GM06990 (cell line): ENCODE measurements around the gene PFN3.

ENCODE experiments used
- DNase-seq: peaks from one replicate; pipeline ENCODE4 v3.0.0-alpha.2; 2011; ENCODE audit not compliant: insufficient read length; ENCODE audit errors: extremely low read depth
- H3K27me3 ChIP-seq: replicated peaks from 2 replicates; pipeline ENCODE4 v1.6.0; 2011; ENCODE audit warnings: low read length; ENCODE audit not compliant: control insufficient read depth, insufficient read depth
- H3K36me3 ChIP-seq: 2 replicates; pipeline ENCODE4 v1.5.1; 2011; ENCODE audit warnings: low read length; ENCODE audit not compliant: control insufficient read depth, insufficient read depth
- H3K4me3 ChIP-seq: replicated peaks from 2 replicates; pipeline ENCODE4 v1.5.1; 2011; ENCODE audit warnings: low read depth, mild to moderate bottlenecking, control low read depth, low read length
- CTCF ChIP-seq: IDR thresholded peaks from 2 replicates; pipeline ENCODE4 v1.5.1; 2011; ENCODE audit warnings: low read length, control low read depth, mild to moderate bottlenecking, inconsistent platforms; ENCODE audit not compliant: insufficient read depth, poor library complexity, severe bottlenecking

The PFN3 gene

DNA sequence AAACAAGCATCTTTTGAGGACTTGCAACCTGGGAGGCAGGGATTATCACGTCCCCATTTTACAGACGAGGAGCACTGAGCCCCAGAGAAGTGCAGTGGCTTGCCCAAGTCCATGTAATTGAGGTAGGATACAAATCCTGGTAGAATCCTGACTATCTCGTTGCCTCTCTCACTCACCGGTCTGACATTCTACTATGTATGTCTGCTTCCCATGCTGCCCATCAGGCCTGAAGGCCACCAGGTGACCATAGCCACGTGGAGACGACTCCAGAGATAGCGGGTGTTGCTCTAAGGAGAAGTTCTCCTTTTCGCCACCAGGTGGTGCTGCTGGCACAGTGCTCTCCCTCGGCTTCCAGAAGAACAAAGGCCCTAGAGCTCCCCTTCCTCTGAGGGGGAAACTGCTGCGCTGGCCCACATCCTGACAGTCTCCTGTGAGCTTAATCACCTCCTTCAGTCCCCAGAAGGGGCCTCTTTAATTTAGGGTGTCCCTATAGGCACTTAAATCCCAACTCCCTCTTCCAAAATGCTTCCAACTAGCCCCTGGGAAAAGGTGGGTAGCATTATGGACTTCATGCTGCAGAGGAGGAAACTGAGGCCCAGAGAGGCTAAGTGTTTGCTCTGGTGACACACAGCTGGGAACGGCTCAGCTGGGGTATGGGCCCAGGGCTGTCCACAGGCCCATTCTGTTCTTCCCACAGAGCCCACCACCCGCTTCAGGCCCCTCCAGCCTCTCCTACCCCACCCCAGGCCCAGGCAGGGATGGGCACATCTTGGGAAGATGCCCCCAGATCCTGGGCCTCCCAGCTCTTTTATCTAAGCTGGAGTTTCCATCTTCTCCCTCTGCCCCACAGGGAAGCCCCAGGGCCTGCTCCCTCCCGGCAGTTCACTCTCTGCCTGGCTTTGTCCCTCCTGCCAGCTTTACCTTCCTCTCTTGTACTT is 9.8 kb downstream of the PFN3 start:
- TF ChIP-seq CTCF: peak; percentile 89
- no peak overlapping the region for H3K4me3 ChIP-seq

GRCh38 chr5:177389241-177390169 is 11.0 kb downstream of the PFN3 start:
- no peak for TF ChIP-seq CTCF
- DNase-seq: peak; percentile 66
- 0 out of 2 replicates have a peak overlapping the region, but pooled peaks have one; percentile 11 for H3K4me3 ChIP-seq
- no peaks in the 10 kb centered on the region for H3K36me3 ChIP-seq
- no peaks in the 10 kb centered on the region; the same call in 1 of the 2 replicates for H3K27me3 ChIP-seq

More for the DNA sequence above, 9.8 kb downstream of the PFN3 start:
- DNase-seq: peak; percentile 59
- Histone ChIP-seq H3K36me3 (no peaks in the 10 kb centered on the region), H3K27me3 (no peaks in the 10 kb centered on the region)

GRCh38 chr5:177388521-177389052 is 11.9 kb downstream of the PFN3 start:
- H3K4me3 ChIP-seq: no peak overlapping the region
- TF ChIP-seq CTCF: no peak

DNA sequence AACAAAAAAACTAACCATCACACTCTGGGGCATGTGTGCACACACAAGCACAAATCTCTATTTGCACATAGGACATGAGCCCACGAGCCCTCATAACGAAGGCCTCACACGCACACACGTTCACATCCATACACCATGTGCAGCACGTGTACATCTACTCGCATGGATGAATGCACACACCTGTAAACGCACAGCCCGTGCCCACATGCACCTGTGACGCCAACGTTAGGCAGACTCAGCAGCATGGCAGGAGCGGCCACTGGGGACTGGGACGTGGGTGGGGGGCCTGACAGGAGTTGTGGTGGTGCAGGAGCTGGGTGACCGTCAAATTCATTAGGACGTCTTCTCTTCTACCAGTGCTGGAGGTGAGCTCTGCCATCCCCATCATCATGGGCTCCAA is 13.1 kb downstream of the PFN3 start:
- TF ChIP-seq CTCF: no peak
- H3K4me3 ChIP-seq: no peak overlapping the region
- DNase-seq: no peak
- no peaks in the 10 kb centered on the region; the same call in 1 of the 2 replicates for H3K27me3 ChIP-seq
- H3K36me3 ChIP-seq: no peaks in the 10 kb centered on the region

More at GRCh38 chr5:177388521-177389052, 11.9 kb downstream of the PFN3 start:
- Histone ChIP-seq H3K36me3 (no peaks in the 10 kb centered on the region), H3K27me3 (no peaks in the 10 kb centered on the region; the same call in 1 of the 2 replicates)
- DNase-seq: no peak

DNA sequence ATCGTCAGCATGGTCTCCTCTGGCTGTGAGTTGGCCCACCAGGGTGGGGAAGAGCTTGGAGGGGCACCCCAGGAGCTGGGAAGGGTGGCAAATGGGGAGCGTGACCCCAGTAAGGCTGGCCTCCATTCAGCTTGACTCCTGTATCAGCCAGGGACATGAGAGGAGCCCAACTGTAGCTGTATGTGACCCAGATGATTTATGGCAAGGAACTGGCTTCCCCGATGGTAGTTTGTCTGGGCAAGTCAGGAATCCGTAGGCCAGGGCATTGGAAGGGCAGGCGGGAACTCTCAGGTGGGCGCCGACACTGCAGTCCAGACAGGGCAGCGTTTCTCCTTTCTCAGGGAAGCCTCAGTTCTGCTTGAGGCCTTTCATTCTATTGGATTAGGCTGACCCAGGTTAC is 13.9 kb downstream of the PFN3 start:
- no peaks in the 10 kb centered on the region for H3K36me3 ChIP-seq
- no peak overlapping the region for H3K4me3 ChIP-seq
- TF ChIP-seq CTCF: no peak
- no peak for DNase-seq
- H3K27me3 ChIP-seq: no peaks in the 10 kb centered on the region; the same call in 1 of the 2 replicates
